HCT116 (cell line): ENCODE results near the gene UBE2J2. TPM values are rescaled to one million over a fixed set of nuclear protein-coding genes. Genes with fewer than 3 reads are reported as not detected.

Experiments
- ATAC-seq: fragments of 200-7000 bp; cut with Tn5 transposase; 2 replicates; pipeline ENCODE4 v1.9.1; 2020; ENCODE audit warnings: mild to moderate bottlenecking, moderate library complexity
- BruUV-seq: library from RNA; stranded (reverse); fragments of 400-500 nt; replicated peaks from 2 replicates; lab custom pipeline; 2021; lab: Mats Ljungman, UMichigan
- CTCF ChIA-PET: fragments of 300-600 bp; sonication (Branson Sonifier 250); formaldehyde crosslinking; loops from one replicate; lab custom pipeline; 2021; ENCODE audit warnings: antibody characterized with exemption; lab: Charles Lee
- POLR2A ChIA-PET: fragments of 300-600, 350-600 bp; sonication (Branson Sonifier 250); formaldehyde crosslinking; loops from one replicate; lab custom pipeline; 2021; ENCODE audit warnings: antibody characterized with exemption; lab: Charles Lee
- RAD21 ChIA-PET, 2 experiments: fragments of 300-600 bp; sonication (Branson Sonifier 250); formaldehyde crosslinking; loops; one replicate each; lab custom pipeline; 2023; ENCODE audit warnings: low total read pairs in 2 of 2; ENCODE audit not compliant: uncharacterized antibody in 2 of 2, unreplicated experiment in 2 of 2, low non-redundant PET in 1 of 2; lab: Charles Lee
- DNase-seq: peaks from one replicate; pipeline ENCODE4 v3.0.0-alpha.2; 2010; ENCODE audit warnings: low read depth, low spot score
- H2AFZ ChIP-seq: fragments of 200-600 bp; shearing (Covaris generic), sonication (generic); 2 replicates; pipeline ENCODE4 v1.6.1; 2017; ENCODE audit warnings: low read depth, mixed run types, mixed read lengths, antibody characterized with exemption, low read length; ENCODE audit not compliant: poor library complexity, severe bottlenecking
- H3K27ac ChIP-seq: 2 replicates; pipeline ENCODE4 v1.5.1; 2012; ENCODE audit warnings: low read depth, low read length
- H3K27me3 ChIP-seq: fragments of 200-600 bp; sonication (generic); 2 replicates; pipeline ENCODE4 v1.6.1; 2016; ENCODE audit warnings: mixed run types, low read length, mixed read lengths; ENCODE audit not compliant: insufficient read depth
- H3K36me3 ChIP-seq, 2 experiments: fragments of 200-500 bp in 1 of 2; fragments of 200-600 bp in 1 of 2; sonication (Bioruptor generic) in 1 of 2; sonication (generic) in 1 of 2; 2 replicates each; pipeline versions ENCODE4 v1.5.1 to v1.6.1; 2014 to 2016; ENCODE audit warnings: low read length in 2 of 2, inconsistent platforms in 1 of 2, mixed read lengths in 1 of 2, mixed run types in 1 of 2; ENCODE audit not compliant: insufficient read depth in 2 of 2, control insufficient read depth in 1 of 2
- H3K4me1 ChIP-seq, 2 experiments: fragments of 200-600 bp in 1 of 2; sonication (generic) in 1 of 2; 2 replicates each; pipeline versions ENCODE4 v1.5.1 to v1.6.1; 2012 to 2017; ENCODE audit warnings: low read length in 2 of 2, inconsistent platforms in 1 of 2, mild to moderate bottlenecking in 1 of 2, mixed read lengths in 1 of 2, mixed run types in 1 of 2, moderate library complexity in 1 of 2; ENCODE audit not compliant: insufficient read depth in 2 of 2, control insufficient read depth in 1 of 2
- H3K4me2 ChIP-seq: fragments of 200-600 bp; sonication (generic); 2 replicates; pipeline ENCODE4 v1.6.1; 2017; ENCODE audit warnings: mixed run types, low read length, mixed read lengths
- H3K4me3 ChIP-seq, 2 experiments: fragments of 200-600 bp in 1 of 2; sonication (generic) in 1 of 2; replicated peaks in 1 of 2; 2 replicates each; pipeline ENCODE4 v1.5.1; 2011 to 2016; ENCODE audit warnings: low read length in 2 of 2, control low read depth in 1 of 2, low read depth in 1 of 2, mild to moderate bottlenecking in 1 of 2, mixed read lengths in 1 of 2, mixed run types in 1 of 2
- H3K79me2 ChIP-seq: fragments of 200-600 bp; sonication (generic); 2 replicates; pipeline ENCODE4 v1.6.1; 2017; ENCODE audit warnings: mild to moderate bottlenecking, mixed run types, low read length, moderate library complexity, mixed read lengths; ENCODE audit not compliant: insufficient read depth
- H3K9ac ChIP-seq: fragments of 200-600 bp; sonication (generic); 2 replicates; pipeline ENCODE4 v1.6.1; 2016; ENCODE audit warnings: low read length, mixed read lengths
- H3K9me2 ChIP-seq: fragments of 200-600 bp; sonication (generic), shearing (Covaris generic); 2 replicates; pipeline ENCODE4 v1.6.1; 2017; ENCODE audit warnings: mixed run types, mild to moderate bottlenecking, moderate library complexity; ENCODE audit not compliant: insufficient read depth
- H3K9me3 ChIP-seq, 2 experiments: fragments of 200-500 bp in 1 of 2; fragments of 200-600 bp in 1 of 2; sonication (Bioruptor generic) in 1 of 2; sonication (generic) in 1 of 2; 2 replicates each; pipeline ENCODE4 v1.6.1; 2014 to 2017; ENCODE audit warnings: low read length in 2 of 2, mixed read lengths in 2 of 2, inconsistent platforms in 1 of 2, low read depth in 1 of 2, mild to moderate bottlenecking in 1 of 2, mixed run types in 1 of 2, moderate library complexity in 1 of 2; ENCODE audit not compliant: control insufficient read depth in 1 of 2, insufficient read depth in 1 of 2
- H4K20me1 ChIP-seq: fragments of 200-600 bp; sonication (generic), shearing (Covaris generic); 2 replicates; pipeline ENCODE4 v1.6.1; 2017; ENCODE audit warnings: mixed run types, mild to moderate bottlenecking, moderate library complexity; ENCODE audit not compliant: insufficient read depth
- CEBPB ChIP-seq: IDR thresholded peaks from 2 replicates; pipeline ENCODE4 v1.6.1; 2012; ENCODE audit warnings: low read depth
- CTCF ChIP-seq, 3 experiments: fragments of 200-600 bp in 1 of 3; sonication (generic) in 1 of 3; IDR thresholded peaks in 2 of 3; conservative IDR thresholded peaks in 1 of 3; 2 replicates each; pipeline ENCODE4 v1.5.1; 2012 to 2017; ENCODE audit warnings: low read depth in 2 of 3, low read length in 2 of 3, antibody characterized with exemption in 1 of 3, borderline replicate concordance in 1 of 3, control low read depth in 1 of 3, mild to moderate bottlenecking in 1 of 3, mixed read lengths in 1 of 3, mixed run types in 1 of 3, moderate library complexity in 1 of 3; ENCODE audit not compliant: insufficient read depth in 1 of 3
- intact Hi-C: fragments of 100-400 bp; cut with micrococcal nuclease; formaldehyde crosslinking; loops from 2 replicates; pipeline ENCODE4 v1.10.0; 2022
- total RNA-seq: library from RNA; stranded (reverse); gene quantifications from one replicate; pipeline ENCODE4 v1.2.1, GENCODE V29; 2021; ENCODE audit not compliant: unreplicated experiment

Gene UBE2J2
- total RNA-seq, 1 experiment from 2014 or later: 67.7 TPM

DNA sequence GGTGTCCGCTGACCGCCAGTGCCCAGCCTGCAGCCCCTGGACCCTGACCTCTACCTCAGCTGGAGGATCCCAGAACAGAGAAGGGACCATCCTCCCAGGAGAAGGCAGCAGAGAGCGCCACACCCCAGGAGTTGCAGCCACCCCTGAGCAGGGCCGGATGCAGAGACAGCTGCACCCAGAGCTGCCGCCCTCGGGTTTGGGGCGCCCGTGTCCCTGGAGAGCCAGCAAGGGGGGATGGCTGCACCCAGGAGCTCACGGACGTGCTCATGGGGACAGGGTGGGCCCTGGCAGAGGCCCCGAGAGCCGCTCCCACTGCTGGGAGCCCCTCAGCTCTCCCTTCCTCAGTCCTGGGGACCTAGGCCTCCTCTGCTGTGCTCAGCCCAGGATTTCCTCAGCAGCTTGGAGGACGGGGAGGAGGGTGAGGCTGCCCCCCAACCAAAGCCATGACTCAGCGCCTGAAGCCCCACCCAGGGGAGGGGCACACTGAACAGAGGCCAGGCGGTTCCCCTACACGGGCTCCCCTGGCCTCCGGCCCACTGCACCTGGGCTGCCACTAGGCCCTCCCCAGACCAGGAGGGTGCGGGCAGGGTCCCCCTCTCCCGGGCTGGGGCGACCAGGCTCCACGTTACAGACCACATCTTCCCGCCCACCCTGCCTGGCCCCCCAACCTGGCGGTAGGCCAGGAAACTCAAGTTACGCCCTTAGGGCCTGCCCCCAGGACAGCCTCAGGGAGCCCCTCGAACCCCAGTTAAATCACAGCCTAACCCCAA is 31.8 kb upstream of the UBE2J2 start:
- ATAC-seq (peak; percentile 30), DNase-seq (no peak)
- Histone ChIP-seq H4K20me1 (peaks cover 3% of the 10 kb centered on the region; the same call in 1 of the 2 replicates), H3K4me1 (peaks cover 36 to 59% of the 10 kb centered on the region in 2 experiments), H3K4me2 (peak overlapping the region; percentile 99), H3K9ac (peak overlapping the region; percentile 79), H2AFZ (no peak overlapping the region), H3K4me3 (peak overlapping the region; percentile 60 to 86), H3K9me3 (no peaks in the 10 kb centered on the region), H3K9me2 (no peaks in the 10 kb centered on the region), H3K27me3 (no peaks in the 10 kb centered on the region), H3K27ac (peak overlapping the region; percentile 99), H3K79me2 (peaks cover 29% of the 10 kb centered on the region), H3K36me3 (no peaks in the 10 kb centered on the region; a peak in 1 of 4 replicates)
- ChIA-PET POLR2A (interaction anchor here (1.1 to 1.2 kb wide), 2 partner anchors 70 to 231 kb away, joined by 4 to 5 read pairs; partner anchors contain the start of genes AURKAIP1 and RNF223), CTCF (interaction anchor here (0.7 to 1.7 kb wide), 4 partner anchors 14 to 199 kb away, joined by 3 to 16 read pairs (median 4); no protein-coding TSS in a partner anchor), RAD21 (interaction anchor here in 1 of 2 experiments (1.1 kb wide), 1 partner anchor 14 kb away, joined by 3 read pairs; no protein-coding TSS in a partner anchor)
- no TSS peak for BruUV-seq
- TF ChIP-seq CEBPB (no peak), CTCF (IDR thresholded peaks at IDR 0.05 in 2 of 3, conservative IDR thresholded peaks at IDR 0.05 in 1 of 3; ENCODE audit: borderline replicate concordance in 1 of 3, insufficient read depth in 1 of 3, low read depth in 2 of 3, low read length in 2 of 3) (peak in 1 of 3 experiments; percentile 23; a peak in 2 of 6 replicates)
- intact Hi-C loops: loop anchor here (2.0 to 5.0 kb wide), 2 partner anchors 42 to 69 kb away; partner anchors contain the start of genes AURKAIP1 and DVL1
